Measurements from ENCODE around the gene FRMD8. TPM values are rescaled to one million over a fixed set of nuclear protein-coding genes. Genes with fewer than 3 reads are reported as not detected.

The FRMD8 gene
- total RNA-seq, 1 donor from 2014 or later, result 37.1 TPM

DNA sequence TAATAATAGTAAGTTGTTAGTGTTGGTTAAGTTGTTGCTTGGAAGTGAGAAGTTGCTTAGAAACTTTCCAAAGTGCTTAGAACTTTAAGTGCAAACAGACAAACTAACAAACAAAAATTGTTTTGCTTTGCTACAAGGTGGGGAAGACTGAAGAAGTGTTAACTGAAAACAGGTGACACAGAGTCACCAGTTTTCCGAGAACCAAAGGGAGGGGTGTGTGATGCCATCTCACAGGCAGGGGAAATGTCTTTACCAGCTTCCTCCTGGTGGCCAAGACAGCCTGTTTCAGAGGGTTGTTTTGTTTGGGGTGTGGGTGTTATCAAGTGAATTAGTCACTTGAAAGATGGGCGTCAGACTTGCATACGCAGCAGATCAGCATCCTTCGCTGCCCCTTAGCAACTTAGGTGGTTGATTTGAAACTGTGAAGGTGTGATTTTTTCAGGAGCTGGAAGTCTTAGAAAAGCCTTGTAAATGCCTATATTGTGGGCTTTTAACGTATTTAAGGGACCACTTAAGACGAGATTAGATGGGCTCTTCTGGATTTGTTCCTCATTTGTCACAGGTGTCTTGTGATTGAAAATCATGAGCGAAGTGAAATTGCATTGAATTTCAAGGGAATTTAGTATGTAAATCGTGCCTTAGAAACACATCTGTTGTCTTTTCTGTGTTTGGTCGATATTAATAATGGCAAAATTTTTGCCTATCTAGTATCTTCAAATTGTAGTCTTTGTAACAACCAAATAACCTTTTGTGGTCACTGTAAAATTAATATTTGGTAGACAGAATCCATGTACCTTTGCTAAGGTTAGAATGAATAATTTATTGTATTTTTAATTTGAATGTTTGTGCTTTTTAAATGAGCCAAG is 38.9 kb downstream of the FRMD8 start:
- no peak for ATAC-seq

DNA sequence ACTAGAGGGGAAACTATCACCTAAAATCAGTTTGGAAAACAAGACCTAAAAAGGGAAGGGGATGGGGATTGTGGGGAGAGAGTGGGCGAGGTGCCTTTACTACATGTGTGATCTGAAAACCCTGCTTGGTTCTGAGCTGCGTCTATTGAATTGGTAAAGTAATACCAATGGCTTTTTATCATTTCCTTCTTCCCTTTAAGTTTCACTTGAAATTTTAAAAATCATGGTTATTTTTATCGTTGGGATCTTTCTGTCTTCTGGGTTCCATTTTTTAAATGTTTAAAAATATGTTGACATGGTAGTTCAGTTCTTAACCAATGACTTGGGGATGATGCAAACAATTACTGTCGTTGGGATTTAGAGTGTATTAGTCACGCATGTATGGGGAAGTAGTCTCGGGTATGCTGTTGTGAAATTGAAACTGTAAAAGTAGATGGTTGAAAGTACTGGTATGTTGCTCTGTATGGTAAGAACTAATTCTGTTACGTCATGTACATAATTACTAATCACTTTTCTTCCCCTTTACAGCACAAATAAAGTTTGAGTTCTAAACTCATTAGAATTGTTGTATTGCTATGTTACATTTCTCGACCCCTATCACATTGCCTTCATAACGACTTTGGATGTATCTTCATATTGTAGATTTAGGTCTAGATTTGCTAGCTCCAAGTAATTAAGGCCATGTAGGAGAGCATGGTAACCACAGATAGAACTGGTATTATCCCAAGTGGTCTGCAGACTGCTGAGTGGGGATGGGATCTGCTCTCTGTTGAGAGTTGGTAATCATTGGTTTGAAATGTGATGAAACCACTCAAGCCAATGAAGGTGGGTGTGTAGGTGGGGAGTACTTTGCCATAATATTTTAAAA is 39.8 kb downstream of the FRMD8 start:
- no peak for ATAC-seq

DNA sequence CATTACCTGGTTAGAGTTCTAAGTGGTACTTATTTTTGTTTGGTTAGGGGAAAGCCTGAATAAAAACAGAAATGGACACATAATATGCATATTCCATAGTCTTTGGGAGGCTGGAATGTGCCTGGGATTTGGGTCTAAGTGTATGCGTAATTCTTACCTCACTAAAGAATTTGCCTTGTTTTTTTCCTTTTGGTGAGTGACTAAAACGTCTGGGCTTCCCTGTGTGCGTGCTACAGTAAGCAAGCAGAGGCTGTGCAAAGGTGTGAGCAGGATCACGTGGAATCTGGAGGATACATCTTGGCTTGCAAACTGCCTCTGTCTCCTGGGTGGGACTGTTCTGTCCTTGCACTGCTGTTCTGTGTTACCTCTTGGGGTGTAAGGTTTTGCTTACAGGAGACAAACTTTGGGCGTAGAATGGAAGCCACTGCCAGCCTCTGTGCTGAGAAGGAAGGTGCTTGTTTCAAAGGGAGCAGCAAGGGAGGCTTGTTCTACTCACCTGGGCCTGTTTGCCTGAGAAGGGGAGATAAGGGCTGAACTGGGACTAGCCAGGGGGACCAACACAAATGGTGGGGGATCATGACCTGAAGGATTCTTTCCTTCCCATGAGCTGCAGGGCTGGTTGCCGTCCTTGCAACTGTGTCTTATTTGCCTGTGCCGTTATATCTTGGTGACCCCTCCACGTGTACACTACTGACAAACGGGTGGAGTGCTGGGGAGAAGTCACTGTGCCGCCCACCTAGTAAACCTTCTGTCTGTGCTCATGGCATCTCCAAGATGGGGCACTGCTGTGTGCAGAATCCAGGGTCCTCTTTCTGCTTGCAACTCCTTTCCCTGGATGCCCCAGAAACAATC is 40.6 kb downstream of the FRMD8 start:
- peak; percentile 7 for ATAC-seq

DNA sequence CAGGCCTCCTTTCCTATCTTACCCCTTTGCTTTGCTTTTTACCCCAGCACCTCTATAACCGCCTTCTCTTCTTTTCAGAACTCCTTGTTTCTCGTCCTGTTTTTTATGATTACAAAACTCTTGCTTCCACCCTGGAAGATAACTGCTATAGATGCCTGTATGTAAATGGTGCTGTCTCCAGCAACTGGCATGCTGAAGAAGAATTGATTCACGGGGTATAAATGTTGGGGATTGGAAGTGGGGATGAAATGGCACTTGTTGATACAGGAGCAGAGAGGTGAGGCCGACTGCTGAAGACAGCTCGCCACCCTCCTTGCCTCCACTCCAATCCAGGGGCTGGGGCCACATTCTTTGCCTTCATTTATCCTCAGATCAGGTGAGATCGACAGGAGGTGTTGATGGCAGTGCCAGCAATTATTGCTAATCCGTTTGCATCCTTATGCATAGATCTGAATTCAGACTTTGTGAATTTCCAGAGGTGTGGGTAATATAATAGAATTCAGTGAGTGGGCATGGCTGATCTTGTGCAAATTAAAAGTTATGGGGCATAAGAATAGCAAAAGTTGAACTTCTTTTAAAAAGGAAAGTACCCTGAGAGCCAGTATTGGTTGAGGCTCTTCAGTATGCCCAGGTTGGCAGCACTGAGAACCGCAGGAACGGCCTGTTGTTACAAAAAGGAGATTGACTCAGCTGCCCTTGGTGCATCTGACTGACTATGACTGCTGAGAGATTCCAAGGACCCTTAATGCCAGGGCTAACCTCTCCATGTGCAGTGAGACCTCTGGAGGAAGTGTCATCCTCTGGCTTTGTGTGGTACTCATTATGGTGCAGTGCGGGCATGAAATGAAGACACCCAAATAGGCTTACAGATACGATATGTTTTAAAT is 41.5 kb downstream of the FRMD8 start:
- peak; percentile 17 for ATAC-seq

DNA sequence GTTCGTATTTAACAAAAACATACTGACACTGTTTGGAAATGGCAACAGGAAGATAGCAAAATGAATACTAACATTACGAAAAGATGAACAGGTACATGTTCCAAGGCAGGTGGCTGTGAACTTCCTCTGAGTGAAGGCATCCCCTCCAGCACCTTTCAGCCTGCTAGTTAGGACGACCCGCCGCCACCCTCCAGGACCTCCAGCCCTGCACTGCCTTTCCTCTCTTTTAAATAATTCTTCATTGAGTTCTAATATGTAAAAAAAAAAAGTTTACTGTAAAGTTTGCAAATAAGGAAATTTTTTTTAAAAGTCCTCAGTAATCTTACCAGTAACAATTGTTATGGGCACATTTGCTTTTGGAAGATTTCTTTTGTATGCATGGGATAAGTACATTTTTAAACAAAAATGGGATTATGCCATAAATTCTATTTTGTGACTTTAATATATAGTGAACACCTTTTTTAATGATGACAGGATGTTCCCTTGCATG is 42.2 kb downstream of the FRMD8 start:
- ATAC-seq, result peak; percentile 3

DNA sequence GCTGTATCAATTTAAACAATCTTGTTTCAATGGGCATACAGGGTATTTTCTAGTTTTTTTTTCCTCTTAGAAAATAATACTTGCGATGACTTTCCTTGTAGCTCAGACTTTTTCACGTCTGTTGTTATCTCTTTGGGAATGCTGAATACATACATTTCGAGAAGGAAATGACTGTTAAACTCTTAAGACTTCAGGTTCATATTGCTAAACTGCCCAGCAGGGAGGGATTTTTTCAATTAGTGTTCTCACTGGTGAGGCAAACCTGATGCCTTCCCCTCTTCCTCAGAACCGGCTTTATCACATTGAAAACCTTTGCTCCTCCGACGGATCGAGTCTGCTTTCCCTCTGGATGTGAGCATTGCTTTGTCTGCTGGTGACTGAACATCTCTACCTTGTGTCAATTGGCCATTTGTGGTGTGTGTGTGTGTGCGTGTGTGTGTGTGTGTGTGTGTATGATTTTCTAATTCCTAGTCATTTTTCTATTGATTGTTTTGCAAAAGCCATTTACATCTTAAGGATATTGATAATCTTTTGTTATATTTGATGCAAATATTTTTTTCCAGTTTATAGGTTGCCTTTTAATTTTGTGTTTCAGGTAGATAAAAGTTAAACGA is 42.7 kb downstream of the FRMD8 start:
- ATAC-seq, result peak; percentile 2

DNA sequence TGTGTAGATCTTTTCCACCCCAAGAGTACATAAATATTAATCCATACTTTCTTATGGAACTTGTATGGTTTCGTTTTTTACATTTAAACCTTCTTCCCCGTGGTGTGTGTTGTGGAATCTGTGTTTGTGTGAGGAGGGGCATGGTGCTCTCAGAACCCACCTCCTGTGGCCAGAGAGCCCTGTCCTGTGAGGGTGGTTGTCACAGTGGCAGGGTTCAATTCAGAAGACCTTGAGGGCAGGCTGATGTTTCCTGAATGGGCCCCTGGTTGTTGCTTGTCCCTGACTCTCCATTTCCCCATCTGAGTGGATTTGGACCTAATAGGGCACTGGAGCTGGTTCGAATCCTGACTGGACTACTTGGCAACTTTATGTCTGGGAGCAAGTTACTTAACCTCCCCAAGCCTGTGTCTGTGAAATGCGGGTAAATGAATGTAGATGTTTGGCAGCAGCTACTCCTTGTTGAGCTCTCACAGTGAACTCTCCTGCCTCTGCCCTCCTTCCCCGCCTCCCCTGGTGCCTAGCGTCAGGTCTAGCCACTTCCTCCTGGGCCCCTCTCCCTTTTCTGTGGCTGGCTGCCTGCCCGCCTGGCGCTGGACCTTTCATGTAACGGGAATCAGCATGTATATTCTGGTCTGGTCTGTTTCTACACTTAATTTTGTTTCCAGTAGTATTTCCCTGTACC is 43.4 kb downstream of the FRMD8 start:
- ATAC-seq, result peak; percentile 11

DNA sequence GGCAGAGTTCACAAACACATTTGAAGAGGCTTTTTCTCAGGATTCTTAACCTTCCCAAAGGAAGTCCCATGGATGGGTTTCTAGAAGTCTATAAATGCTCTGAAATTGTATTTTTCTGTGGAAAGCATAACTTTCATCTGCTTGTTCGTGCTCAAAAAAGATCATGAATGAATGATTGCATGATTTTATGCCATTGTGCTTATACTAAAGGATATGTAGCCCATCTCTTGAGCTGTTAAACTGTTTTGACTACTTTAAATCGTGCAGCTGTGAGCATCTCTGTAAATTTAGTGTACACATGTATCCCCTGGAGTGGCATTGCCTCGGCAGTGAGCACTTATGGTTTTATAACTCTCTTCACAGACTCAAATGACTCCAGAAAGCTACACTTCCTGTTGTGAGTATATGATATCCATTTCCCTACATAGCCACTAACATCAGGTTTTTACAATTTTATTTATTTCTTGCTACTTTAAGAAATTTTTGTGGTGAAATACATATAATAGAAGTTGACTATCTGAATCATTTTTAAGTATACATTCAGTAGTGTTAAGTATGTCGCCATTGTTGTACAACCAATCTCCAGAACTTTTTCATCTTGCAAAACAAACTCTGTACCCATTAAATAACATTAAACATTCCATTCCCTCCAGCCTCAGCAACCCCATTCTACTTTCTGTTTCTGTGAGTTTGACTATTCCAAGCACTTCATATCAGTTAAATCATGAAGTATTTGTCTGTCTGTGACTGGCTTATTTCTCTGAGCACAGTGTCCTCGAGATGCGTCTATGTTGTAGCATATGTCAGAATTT is 44.2 kb downstream of the FRMD8 start:
- no peak for ATAC-seq

DNA sequence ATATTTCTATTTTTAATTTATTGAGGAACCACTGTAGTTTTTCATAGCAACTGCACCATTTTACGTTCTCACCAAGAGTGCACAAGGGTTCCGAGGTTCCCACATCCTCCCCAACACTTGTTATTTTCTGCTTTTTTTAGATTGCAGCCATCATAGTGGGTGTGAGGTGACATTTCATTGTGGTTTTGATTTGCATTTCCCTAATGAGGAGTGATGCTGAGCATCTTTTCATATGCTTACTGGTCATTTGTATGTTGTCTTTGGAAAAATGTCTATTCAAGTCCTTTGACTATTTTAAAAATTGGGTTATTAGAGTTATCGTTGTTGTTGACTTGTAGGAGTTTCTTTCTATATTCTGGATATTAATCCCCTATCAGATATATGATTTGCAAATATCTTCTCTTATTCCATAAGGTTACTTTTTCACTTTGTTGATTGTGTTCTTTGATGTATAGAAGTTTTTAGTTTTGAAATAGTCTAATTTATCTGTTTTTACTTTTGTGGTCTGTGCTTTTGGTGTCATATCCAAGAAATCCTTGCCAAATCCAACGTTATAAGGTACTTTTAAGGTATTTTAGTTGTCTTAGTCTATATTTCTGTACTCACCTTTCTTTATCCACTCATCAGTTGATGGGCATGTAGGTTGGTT is 45.1 kb downstream of the FRMD8 start:
- no peak for ATAC-seq

DNA sequence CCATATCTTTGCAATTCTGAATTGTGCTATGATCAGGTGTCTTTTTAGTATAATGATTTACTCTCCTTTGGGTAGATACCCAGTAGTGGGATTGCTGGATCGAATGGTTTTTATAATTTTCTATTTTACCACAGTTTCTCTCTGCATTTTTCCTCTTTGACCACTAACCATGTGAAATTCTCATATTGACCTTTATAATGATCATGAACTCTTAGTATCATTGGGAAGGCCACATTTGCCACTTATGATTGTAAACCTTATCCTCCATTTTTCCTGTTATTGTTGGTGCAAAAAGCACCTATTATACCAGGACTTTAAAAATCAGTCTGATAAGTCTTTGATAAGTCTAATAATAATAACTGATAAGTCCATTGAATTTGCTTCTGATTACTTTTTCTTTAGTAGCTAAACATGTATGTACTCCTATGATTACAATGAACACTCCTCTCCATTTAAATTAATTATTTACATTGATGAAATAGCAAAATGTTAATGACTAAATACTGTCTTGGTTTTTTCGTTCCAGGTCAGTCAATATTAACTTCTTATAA is 45.7 kb downstream of the FRMD8 start:
- ATAC-seq, result no peak

DNA sequence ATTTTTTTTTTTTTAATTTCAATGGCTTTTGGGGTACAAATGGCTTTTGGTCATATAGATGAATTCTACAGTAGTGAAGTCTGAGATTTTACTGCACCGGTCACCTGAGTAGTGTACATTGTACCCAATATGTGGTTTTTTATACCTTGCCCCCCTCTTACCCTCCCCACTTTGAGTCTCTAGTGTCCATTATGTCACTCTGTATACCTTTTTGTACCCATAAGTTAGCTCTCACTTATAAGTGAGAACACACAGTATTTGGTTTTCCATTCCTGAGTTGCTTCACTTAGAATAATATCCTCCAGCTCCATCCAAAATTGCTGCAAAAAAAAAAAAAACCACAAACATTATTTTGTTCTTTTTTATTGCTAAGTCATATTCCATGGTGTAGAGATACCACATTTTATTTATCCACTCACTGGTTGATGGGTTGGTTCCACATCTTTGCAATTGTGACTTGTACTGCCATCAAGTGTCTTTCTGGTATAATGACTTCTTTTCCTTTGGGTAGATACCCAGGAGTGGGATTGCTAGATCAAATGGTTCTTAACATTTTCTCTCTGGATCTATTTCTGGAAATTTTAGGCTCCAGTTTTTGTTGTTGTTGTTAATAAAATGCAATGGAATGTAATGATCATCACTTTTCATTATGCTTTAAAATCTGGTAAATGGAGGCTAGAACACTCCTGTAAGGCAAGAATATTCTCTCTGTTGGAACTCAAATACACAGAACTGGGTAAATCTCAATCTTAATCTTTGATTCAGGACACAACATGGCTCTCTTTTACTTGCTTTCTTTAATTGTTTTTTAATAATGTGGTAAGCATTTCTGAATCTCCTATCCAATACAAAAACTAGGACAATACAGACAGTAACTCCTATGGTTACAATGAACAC is 46.5 kb downstream of the FRMD8 start:
- no peak for ATAC-seq

DNA sequence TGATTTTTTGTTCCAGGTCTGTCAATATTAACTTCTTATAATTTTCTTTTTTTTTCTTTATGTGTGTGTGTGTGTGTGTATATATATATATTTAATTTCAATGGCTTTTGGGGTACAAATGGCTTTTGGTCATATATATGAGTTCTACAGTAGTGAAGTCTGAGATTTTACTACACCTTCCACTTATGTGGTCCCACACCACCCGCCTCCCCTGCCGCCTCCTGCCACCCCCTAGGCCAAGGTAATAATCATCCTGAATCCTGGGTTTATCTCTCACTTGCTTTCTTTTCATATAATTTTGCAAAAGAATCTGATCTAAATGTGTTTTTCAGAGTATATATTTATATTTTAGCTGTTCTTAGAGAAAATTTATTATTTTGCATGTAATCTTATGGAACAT is 47.2 kb downstream of the FRMD8 start:
- ATAC-seq, result no peak

DNA sequence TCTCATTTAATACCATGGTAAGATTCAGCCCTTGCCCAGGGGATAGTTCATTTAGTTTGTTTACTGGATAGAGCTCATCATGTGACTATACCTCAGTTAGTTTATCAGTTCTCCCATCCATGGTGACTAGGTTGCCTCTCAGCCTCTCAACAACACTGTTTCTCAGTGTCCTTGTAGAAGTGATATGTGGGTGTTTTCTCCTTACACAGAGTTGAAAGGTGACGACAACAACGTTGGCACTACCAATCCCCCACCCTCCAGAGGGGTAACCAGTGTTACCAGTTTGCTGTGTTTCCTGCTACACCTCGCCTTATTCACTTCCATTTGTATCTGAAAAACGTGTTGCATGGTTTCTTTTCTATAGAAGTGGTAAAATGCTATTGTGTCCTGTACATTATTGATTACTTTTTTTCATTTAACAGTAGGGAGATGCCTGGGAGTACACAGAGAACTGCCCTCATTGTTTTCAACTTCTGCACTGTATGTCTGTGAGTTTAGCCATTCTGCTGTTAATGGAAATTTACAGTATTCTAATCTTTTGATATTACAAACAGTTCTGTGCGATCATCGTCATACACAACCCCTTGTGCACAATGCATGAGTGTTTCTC is 47.7 kb downstream of the FRMD8 start:
- no peak for ATAC-seq

DNA sequence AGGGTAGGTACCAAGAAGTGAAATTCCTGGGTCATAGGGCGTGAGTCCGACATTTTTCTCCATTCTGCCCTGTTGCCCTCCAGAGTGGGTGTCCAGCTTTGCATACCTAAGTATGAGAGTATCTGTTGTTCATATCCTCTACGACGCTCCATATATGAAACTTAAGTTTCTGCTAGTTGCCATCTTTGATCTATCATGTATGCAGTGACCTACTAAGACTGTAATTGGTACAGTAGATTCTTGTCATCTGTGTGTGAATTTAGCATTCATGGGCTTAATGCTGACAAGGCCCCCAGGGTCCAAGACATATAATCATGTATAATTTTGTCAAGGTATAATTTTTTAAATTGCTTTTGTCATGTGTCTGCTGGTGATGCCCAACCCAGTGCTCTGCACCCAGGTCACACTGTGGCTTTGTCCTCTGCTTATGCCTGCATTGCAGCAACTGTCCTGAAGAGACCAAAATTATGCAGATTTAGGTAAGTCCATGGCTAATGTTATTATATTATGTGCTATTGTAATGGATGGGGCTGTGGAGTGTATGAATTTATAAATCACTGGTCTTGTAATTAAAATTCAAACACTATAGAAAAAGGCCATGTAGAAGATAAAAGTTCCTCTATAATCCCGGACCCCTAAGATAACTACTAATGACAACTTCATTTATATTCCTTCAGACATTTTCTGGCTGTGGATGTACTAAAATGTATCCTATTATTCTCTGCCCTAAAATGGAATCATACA is 48.4 kb downstream of the FRMD8 start:
- ATAC-seq, result no peak

DNA sequence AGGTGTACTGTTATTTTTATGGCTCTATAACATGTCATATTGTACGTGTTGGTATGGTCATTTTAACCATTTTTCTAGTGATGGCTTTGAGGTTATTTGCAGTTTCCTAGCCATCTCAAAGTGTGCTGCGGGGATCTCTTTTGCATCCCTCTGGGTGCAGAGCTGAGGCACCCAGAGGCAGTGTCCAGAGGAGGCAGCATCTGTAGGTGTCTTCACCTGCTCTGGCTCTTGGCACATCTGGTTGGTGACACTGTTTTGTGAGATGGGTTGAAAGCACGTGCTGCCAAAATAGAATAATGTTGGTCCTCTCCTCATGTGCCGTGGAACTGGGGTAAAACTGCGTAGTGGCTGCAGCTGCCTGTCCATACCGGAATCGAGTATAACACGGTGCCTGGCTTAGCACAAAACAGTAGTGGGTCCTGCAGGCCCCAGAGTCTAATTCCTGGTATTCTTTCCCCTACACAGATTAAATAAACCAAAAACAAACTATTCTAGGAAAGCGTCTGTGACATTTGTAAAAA is 49.0 kb downstream of the FRMD8 start:
- ATAC-seq, result peak; percentile 1

DNA sequence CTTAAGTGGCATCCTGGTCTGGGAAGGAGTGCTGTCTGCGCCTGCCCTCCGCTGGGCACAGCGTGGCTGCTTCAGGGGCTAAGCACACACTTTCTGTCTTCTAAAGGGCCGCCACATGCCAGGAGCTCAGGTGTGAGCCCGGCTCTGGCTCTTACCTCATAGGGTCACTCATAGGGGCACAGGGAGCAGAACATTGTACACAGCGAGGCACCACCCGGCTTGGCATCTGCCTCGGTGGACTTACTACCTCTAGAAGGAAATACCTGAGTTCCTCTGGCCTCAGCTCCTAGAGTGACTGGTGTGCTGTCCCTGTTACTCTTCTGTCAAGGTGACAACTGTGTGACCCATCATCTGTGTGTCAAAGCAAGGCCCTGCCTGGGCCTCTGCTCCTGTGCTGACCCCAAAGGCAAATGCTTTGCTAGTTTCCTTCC is 49.6 kb downstream of the FRMD8 start:
- ATAC-seq, result peak; percentile 20
